GM10847 (cell line): ENCODE data around the gene FMNL3.
"Not testable (repeated sequence)": the region's sequence is repeated elsewhere in the genome, so short reads cannot be mapped to it uniquely, and the experiment has no call there.

Experiments used
- POLR2A ChIP-seq: IDR thresholded peaks from 2 replicates; pipeline ENCODE4 v1.6.1; 2011; ENCODE audit not compliant: insufficient read length; ENCODE audit errors: extremely low read depth

FMNL3 gene

DNA sequence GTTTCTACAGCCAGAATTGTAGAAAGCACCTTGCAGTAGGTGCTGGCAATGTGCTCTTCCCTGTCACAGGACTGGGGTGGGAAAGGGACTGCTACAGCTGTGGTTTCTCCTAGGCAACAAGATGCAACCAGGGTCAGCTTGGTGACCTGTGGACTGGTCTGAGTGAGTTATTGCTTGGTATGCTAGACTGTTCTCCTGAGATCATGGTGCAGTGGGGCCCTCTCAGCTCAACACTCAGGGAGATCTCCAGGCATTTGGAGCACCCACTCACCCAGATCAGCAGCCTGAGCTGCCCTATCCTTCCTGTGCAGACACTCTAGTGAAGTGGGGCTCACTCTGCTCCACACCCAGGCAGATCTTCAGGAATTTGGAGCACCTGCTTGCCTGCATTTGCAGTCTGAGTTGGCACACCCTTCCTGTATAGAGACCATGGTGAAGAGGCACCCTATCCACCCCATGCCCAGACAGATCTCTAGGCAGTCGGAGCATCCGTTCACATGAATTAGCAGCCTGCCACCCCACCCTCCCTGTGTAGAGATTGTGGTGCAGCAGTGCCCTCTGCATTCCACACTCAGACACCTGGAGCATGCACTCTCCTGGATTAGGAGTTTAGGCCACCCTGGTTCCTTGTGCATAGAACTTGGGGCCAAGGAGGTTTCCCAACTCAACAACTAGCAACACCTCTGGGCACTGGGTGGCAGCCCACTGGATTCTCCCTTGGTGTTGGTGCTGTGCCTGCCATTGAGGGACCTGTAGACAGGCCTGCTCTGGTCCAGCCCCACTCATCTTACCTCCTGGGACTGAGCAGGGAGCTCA lies 97.9 kb downstream of the FMNL3 start:
- no peak for TF ChIP-seq POLR2A

- not testable (repeated sequence) for TF ChIP-seq POLR2A
Measured at GRCh38 chr12:49605539-49605938, 101.7 kb downstream of the FMNL3 start, which contains the start of gene FAM186B. Gene FAM186B, minus strand, starts transcription at chr12:49605639. Its CDS starts 162 bp downstream, at chr12:49605477.

GRCh38 chr12:49604856-49605255 lies 102.3 kb downstream of the FMNL3 start:
- no peak for TF ChIP-seq POLR2A

DNA sequence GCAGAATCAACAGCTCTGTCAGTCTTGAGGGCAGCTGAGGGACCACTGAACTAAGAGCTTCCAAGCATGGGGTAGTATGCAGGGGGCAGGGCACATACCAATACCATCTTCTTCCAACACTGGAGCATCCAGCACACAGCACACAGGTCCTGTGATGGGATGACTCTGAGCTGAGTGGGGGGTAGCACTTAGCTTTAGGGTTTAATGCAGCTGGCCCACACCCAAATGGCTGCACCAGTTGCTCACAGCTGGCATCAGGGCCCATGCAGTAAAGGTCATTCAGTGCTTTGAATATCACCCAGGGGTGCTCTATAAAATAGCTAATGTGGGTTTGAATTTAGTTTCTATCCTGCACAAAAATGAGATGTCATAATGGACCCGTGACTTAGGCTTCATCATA lies 103.5 kb downstream of the FMNL3 start:
- TF ChIP-seq POLR2A = no peak

DNA sequence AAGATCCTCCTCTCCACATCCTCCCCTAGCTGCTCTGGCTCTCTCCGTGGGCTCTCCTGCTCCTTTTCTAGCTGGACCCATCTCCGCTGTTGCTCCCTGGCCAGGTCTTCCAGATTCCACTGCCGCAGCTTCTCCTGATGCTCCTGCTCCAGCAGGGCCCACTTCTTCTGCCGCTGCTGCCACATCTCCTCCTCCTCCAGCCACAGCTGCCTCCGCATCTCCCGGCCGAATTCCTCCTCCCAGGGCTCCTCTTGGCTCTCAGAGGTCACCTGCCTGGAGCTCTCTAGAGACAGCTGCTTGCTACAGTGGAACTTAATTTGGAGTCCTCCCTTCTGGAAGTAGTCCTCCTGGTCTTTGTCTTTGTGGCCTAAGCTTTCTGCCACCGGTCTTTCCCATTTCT lies 107.2 kb downstream of the FMNL3 start:
- TF ChIP-seq POLR2A = no peak

DNA sequence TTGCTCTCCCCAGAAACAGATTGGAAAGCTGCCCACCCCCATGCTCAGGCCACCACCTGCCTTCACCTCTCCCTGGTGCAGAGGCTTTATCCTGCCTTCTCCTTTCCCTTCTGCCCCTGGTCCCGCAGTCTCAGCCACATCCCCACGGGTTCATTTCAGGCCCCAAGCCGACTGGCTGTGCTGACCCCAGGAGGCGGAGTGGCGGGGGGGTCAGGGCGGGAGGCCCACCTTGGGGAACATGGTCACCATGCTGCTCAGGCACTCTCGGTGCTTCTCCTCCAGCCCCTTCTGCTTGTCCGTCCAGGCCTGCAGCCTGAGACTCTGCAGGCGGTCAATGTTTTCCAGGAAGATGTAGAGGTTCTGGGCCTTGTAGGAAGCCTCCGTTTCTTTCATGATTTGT lies 108.7 kb downstream of the FMNL3 start:
- no peak for TF ChIP-seq POLR2A

DNA sequence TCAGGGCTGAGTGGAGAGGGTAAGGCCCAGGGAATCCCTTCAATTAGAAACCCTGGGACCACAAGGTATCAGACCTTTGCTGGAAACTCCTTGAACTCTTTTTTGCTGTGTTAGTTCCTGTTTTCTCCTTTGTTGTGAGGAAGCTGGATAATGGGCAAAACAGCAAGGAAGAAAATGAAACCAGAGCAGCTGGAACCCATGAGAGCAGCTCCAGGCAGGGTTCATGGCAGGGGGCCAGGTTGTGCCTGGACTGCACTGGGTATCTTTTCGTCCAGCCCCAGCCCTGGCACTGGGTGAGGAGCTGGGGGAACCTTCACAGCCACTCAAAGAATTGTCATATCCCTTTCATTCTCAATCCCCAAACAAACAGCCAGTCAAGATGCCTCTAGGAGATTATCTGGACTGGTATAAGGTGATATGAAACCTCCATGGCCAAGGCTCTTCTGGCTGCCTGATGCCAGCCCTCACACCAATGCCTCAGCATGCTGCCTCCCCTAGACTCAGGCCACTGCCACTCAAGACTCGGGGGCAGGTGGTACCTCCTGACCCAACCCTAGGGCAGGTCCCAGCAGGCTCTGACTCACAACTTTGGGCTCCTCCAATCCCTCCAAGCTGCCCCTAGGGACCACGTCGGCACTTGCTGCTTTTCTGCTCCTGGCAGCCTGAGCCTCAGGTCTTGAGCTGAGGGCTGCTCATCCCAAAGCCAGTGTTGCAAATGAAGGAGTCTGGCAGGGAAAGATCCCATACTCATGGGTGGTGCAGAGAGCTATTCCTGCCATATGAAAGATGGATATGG lies 118.3 kb downstream of the FMNL3 start:
- TF ChIP-seq POLR2A = no peak

- TF ChIP-seq POLR2A = no peak
Measured at GRCh38 chr12:49588281-49588680, 118.9 kb downstream of the FMNL3 start.

- TF ChIP-seq POLR2A = no peak
Measured at GRCh38 chr12:49587174-49587908, 119.9 kb downstream of the FMNL3 start.
